Fibroblast of lung (primary cell): Measurements from ENCODE around the gene LHFPL6.

Experiments used
- CTCF ChIP-seq, 2 donors: IDR thresholded peaks in 1 of 2; conservative IDR thresholded peaks in 1 of 2; 1 replicate in 1 of 2; 2 replicates in 1 of 2; pipeline ENCODE4 v1.5.1; 2011 to 2012; ENCODE audit warnings: low read length in 2 of 2, control low read depth in 1 of 2, inconsistent platforms in 1 of 2, low read depth in 1 of 2, mild to moderate bottlenecking in 1 of 2
- EZH2 ChIP-seq: IDR thresholded peaks from 2 replicates; pipeline ENCODE4 v1.5.1; 2012; ENCODE audit warnings: low read length, control low read depth, mild to moderate bottlenecking; ENCODE audit errors: missing control alignments

DNA sequence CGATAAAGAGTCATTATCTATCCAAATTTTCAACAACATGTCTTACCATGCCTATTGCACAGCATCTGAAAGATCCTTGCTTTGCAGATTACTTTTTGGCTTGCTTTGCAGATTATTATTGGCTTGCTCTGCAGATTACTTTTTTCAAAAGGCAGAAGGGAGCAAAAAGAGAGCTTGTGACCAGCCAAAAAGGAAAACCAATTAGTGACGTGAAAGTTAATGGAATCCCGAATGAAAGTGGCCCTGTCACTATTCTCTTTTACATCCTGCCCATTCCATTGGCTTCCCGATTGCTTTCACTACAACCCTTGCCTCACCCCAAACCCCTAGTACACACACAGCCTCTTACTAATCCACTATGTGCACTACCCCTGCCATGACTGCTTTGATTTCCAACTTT, 81.3 kb downstream of the LHFPL6 start:
- no peak for TF ChIP-seq CTCF (conservative IDR thresholded peaks at IDR 0.05 in 1 of 2, IDR thresholded peaks at IDR 0.05 in 1 of 2; ENCODE audit: low read depth in 1 of 2, low read length in 2 of 2)
- TF ChIP-seq EZH2, result no peak
